HepG2 (cell line): ENCODE results near the gene FAM174C. TPM values are rescaled to one million over a fixed set of nuclear protein-coding genes. Genes with fewer than 3 reads are reported as not detected.

ENCODE experiments used
- BRCA1 ChIP-seq: sonication (generic); formaldehyde crosslinking; IDR thresholded peaks from 2 replicates; pipeline ENCODE4 v1.4.0; 2020; ENCODE audit warnings: missing genetic modification reagents
- CCDC6 ChIP-seq: sonication (generic); formaldehyde crosslinking; IDR thresholded peaks from 2 replicates; pipeline ENCODE4 v1.8.1; 2022; ENCODE audit warnings: mild to moderate bottlenecking, missing genetic modification reagents, moderate library complexity
- DPF2 ChIP-seq: sonication (generic); formaldehyde crosslinking; IDR thresholded peaks from 2 replicates; pipeline ENCODE4 v1.4.0; 2020; ENCODE audit warnings: mild to moderate bottlenecking, low read depth, missing genetic modification reagents, borderline replicate concordance
- JUN ChIP-seq: sonication (generic); formaldehyde crosslinking; IDR thresholded peaks from 2 replicates; pipeline ENCODE4 v1.4.0; 2020; ENCODE audit warnings: mild to moderate bottlenecking, missing genetic modification reagents
- KAT8 ChIP-seq: IDR thresholded peaks from 2 replicates; pipeline ENCODE4 v1.6.1; 2016; ENCODE audit warnings: missing genetic modification reagents, missing compliant biosample characterization
- KDM2A ChIP-seq: sonication (generic); formaldehyde crosslinking; IDR thresholded peaks from 2 replicates; pipeline ENCODE4 v1.4.0; 2020; ENCODE audit warnings: low read depth, missing genetic modification reagents, borderline replicate concordance
- MYC ChIP-seq: sonication (generic); formaldehyde crosslinking; IDR thresholded peaks from 2 replicates; pipeline ENCODE4 v1.9.0; 2021; ENCODE audit warnings: missing genetic modification reagents, borderline replicate concordance
- RFXANK ChIP-seq: IDR thresholded peaks from 2 replicates; pipeline ENCODE4 v1.6.1; 2016
- SKI ChIP-seq: fragments of 450-650 bp; IDR thresholded peaks from one replicate; pipeline ENCODE4 v1.6.1; 2018; ENCODE audit warnings: mild to moderate bottlenecking; ENCODE audit not compliant: partially characterized antibody
- SP5 ChIP-seq: IDR thresholded peaks from 2 replicates; pipeline ENCODE4 v1.6.1; 2016; ENCODE audit warnings: low read depth, borderline replicate concordance
- STAG1 ChIP-seq: sonication (generic); formaldehyde crosslinking; IDR thresholded peaks from 2 replicates; pipeline ENCODE4 v1.4.0; 2020; ENCODE audit warnings: missing genetic modification reagents
- TGIF2 ChIP-seq: IDR thresholded peaks from 2 replicates; pipeline ENCODE4 v1.6.1; 2016; ENCODE audit warnings: control low read depth, missing compliant biosample characterization
- XRCC5 ChIP-seq: fragments of 200-400 bp; formaldehyde crosslinking; optimal IDR thresholded peaks from 2 replicates; pipeline ENCODE3; 2017; ENCODE audit warnings: mild to moderate bottlenecking, low read length
- ZBTB7B ChIP-seq: sonication (generic); formaldehyde crosslinking; IDR thresholded peaks from 2 replicates; pipeline ENCODE4 v1.4.0; 2020; ENCODE audit warnings: missing genetic modification reagents
- ZNF383 ChIP-seq: sonication (generic); formaldehyde crosslinking; IDR thresholded peaks from 2 replicates; pipeline ENCODE4 v1.4.0; 2020; ENCODE audit warnings: missing genetic modification reagents, mild to moderate bottlenecking, borderline replicate concordance
- ZNF530 ChIP-seq: sonication (generic); formaldehyde crosslinking; IDR thresholded peaks from 2 replicates; pipeline ENCODE4 v1.5.0; 2020; ENCODE audit warnings: low read depth, mild to moderate bottlenecking, missing genetic modification reagents
- ZNF615 ChIP-seq: sonication (generic); formaldehyde crosslinking; IDR thresholded peaks from 2 replicates; pipeline ENCODE4 v1.5.0; 2020; ENCODE audit warnings: mild to moderate bottlenecking, missing genetic modification reagents, borderline replicate concordance
- polyA plus RNA-seq, 8 experiments: library from polyadenylated mRNA; depleted of rRNA in 3 of 8; stranded (reverse) in 7 of 8; unstranded in 1 of 8; fragments of >200 nt; fragmentation: Illumina TruSeq in 4 of 8; extraction: Trizol in 4 of 8; gene quantifications; 2 replicates each; pipeline versions ENCODE4 v1.2.1 to v1.2.3, GENCODE V29; 2011 to 2016; ENCODE audit warnings: low read depth in 4 of 8, missing spikeins in 1 of 8, mixed read lengths in 1 of 8; ENCODE audit not compliant: insufficient read depth in 1 of 8
- total RNA-seq, 5 experiments: library from RNA; depleted of rRNA; stranded (reverse); fragments of >200 nt; fragmentation: Illumina TruSeq; extraction: Trizol; gene quantifications; 2 replicates each; pipeline ENCODE4 v1.2.3, GENCODE V29; 2016; ENCODE audit warnings: low read depth in 1 of 5
- TF ChIP-seq, protein P1 (sequence below): sonication (generic); formaldehyde crosslinking; IDR thresholded peaks from 2 replicates; pipeline ENCODE4 v1.4.0; 2020; ENCODE audit warnings: mild to moderate bottlenecking, missing genetic modification reagents
- TF ChIP-seq, protein P2 (sequence below): sonication (generic); formaldehyde crosslinking; IDR thresholded peaks from 2 replicates; pipeline ENCODE4 v1.8.0; 2022; ENCODE audit warnings: mild to moderate bottlenecking, missing genetic modification reagents, moderate library complexity
- TF ChIP-seq, protein P3 (sequence below), 2 experiments: fragments of 450-650 bp in 1 of 2; sonication (generic) in 1 of 2; formaldehyde crosslinking in 1 of 2; IDR thresholded peaks; 2 replicates each; pipeline versions ENCODE4 v1.6.1 to v1.8.0; 2016 to 2022; ENCODE audit warnings: antibody characterized with exemption in 1 of 2, mild to moderate bottlenecking in 1 of 2, missing genetic modification reagents in 1 of 2

FAM174C gene
- total and polyA plus RNA-seq, 2 of the 13 experiments (the other 11 are each of a cell fraction or from before 2014, with no cell fraction given), result 19.5 to 31.3 TPM

DNA sequence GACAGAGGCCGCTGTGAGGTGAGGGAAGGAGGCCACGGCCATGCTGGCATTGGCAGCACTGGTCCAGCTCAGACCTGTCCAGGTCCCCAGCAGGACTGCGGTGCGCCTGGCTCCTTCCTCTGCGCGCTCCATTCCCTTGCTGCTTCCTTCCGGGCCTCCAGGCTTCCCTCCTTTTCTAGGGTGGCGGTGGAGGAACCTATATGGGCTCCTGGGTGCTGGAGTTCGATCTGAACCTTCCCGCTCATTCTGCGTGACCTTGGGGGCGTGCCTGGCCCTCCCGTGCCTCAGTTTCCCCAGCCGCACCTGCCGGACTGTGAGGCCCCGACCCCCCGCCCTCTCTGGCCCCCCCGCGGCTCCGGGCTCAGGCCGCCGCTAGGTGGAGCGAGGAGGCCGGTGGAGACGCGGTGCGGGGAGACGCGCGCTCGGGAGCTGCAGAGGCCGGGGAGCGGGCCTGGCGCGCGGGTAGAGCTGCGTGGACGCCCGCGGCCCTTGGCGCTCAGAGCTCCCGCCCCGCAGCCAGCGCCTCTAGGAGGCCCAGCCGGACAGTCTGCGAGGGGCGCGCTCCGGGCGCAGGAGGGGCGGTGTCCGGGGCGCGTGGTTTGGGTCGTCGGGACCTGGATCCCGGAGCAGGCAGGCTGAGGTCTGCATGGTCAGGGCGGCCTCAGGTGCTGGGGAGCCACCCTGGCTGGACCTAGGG is 40.3 kb downstream of the FAM174C start (continued):
- TF ChIP-seq ZNF615, result no peak
- 0 out of 2 replicates have a peak, but pooled peaks have one; percentile 41 for TF ChIP-seq TGIF2
- peak; percentile 54; the same call in 1 of the 2 replicates for TF ChIP-seq ZBTB7B (CRISPR knock-in tag)
- TF ChIP-seq SP5 (CRISPR knock-in tag), result peak; percentile 56; the same call in 1 of the 2 replicates
- peak; percentile 19 for TF ChIP-seq XRCC5
- TF ChIP-seq, protein P1, sequence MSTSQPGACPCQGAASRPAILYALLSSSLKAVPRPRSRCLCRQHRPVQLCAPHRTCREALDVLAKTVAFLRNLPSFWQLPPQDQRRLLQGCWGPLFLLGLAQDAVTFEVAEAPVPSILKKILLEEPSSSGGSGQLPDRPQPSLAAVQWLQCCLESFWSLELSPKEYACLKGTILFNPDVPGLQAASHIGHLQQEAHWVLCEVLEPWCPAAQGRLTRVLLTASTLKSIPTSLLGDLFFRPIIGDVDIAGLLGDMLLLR (CRISPR knock-in tag), result no peak
- TF ChIP-seq MYC (CRISPR knock-in tag), result no peak; the same call in 1 of the 2 replicates
- TF ChIP-seq, protein P2, sequence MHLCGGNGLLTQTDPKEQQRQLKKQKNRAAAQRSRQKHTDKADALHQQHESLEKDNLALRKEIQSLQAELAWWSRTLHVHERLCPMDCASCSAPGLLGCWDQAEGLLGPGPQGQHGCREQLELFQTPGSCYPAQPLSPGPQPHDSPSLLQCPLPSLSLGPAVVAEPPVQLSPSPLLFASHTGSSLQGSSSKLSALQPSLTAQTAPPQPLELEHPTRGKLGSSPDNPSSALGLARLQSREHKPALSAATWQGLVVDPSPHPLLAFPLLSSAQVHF (CRISPR knock-in tag), result no peak
- no peak for TF ChIP-seq JUN (CRISPR knock-in tag)
- 0 out of 2 replicates have a peak, but pooled peaks have one; percentile 33 for TF ChIP-seq CCDC6 (CRISPR knock-in tag)
- TF ChIP-seq ZNF383 (CRISPR knock-in tag), result no peak
- TF ChIP-seq KAT8 (CRISPR knock-in tag), result peak; percentile 58; the same call in 1 of the 2 replicates
- peak; percentile 80 for TF ChIP-seq STAG1 (CRISPR knock-in tag)
- TF ChIP-seq, protein P3, sequence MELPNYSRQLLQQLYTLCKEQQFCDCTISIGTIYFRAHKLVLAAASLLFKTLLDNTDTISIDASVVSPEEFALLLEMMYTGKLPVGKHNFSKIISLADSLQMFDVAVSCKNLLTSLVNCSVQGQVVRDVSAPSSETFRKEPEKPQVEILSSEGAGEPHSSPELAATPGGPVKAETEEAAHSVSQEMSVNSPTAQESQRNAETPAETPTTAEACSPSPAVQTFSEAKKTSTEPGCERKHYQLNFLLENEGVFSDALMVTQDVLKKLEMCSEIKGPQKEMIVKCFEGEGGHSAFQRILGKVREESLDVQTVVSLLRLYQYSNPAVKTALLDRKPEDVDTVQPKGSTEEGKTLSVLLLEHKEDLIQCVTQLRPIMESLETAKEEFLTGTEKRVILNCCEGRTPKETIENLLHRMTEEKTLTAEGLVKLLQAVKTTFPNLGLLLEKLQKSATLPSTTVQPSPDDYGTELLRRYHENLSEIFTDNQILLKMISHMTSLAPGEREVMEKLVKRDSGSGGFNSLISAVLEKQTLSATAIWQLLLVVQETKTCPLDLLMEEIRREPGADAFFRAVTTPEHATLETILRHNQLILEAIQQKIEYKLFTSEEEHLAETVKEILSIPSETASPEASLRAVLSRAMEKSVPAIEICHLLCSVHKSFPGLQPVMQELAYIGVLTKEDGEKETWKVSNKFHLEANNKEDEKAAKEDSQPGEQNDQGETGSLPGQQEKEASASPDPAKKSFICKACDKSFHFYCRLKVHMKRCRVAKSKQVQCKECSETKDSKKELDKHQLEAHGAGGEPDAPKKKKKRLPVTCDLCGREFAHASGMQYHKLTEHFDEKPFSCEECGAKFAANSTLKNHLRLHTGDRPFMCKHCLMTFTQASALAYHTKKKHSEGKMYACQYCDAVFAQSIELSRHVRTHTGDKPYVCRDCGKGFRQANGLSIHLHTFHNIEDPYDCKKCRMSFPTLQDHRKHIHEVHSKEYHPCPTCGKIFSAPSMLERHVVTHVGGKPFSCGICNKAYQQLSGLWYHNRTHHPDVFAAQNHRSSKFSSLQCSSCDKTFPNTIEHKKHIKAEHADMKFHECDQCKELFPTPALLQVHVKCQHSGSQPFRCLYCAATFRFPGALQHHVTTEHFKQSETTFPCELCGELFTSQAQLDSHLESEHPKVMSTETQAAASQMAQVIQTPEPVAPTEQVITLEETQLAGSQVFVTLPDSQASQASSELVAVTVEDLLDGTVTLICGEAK (IDR thresholded peaks at IDR 0.05), result no peak
- TF ChIP-seq, protein P3 (CRISPR knock-in tag; IDR thresholded peaks at IDR 0.05), result no peak
- no peak for TF ChIP-seq DPF2
- TF ChIP-seq KDM2A (CRISPR knock-in tag), result peak; percentile 91
- TF ChIP-seq RFXANK (CRISPR knock-in tag), result 0 out of 2 replicates have a peak, but pooled peaks have one; percentile 56
- no peak for TF ChIP-seq ZNF530 (CRISPR knock-in tag)
- no peak for TF ChIP-seq BRCA1 (CRISPR knock-in tag)
- TF ChIP-seq SKI, result peak; percentile 11
